AG10803 (cell line): ENCODE measurements around the gene IGF1R.
A peak's percentile ranks its signal among the peaks of the same experiment; 100 is the strongest.

Source experiments
- DNase-seq: peaks from one replicate; pipeline ENCODE4 v3.0.0; 2010; ENCODE audit warnings: low read depth
- H3K4me3 ChIP-seq: 2 replicates; pipeline ENCODE4 v1.5.1; 2011; ENCODE audit warnings: mild to moderate bottlenecking, low read length, control low read depth
- CTCF ChIP-seq: conservative IDR thresholded peaks from 2 replicates; pipeline ENCODE4 v1.5.1; 2011; ENCODE audit warnings: mild to moderate bottlenecking, low read length, control low read depth, inconsistent platforms

The IGF1R gene

GRCh38 chr15:98717371-98717770, 69.0 kb downstream of the IGF1R start:
- no peak for TF ChIP-seq CTCF
- no peak for DNase-seq
- no peak overlapping the region for H3K4me3 ChIP-seq

GRCh38 chr15:98717942-98718341, 69.6 kb downstream of the IGF1R start:
- H3K4me3 ChIP-seq: no peak overlapping the region
- no peak for TF ChIP-seq CTCF
- DNase-seq: no peak

GRCh38 chr15:98718426-98719136, 70.2 kb downstream of the IGF1R start:
- no peak overlapping the region for H3K4me3 ChIP-seq
- DNase-seq: no peak
- TF ChIP-seq CTCF: no peak

GRCh38 chr15:98719137-98719740, 70.9 kb downstream of the IGF1R start:
- H3K4me3 ChIP-seq: no peak overlapping the region

GRCh38 chr15:98720031-98720430, 71.7 kb downstream of the IGF1R start:
- no peak overlapping the region for H3K4me3 ChIP-seq
- DNase-seq: no peak
- TF ChIP-seq CTCF: no peak

More at GRCh38 chr15:98719137-98719740, 70.9 kb downstream of the IGF1R start:
- DNase-seq: peak; percentile 40
- no peak for TF ChIP-seq CTCF

- no peak overlapping the region for H3K4me3 ChIP-seq
- no peak for TF ChIP-seq CTCF
- peak; percentile 20 for DNase-seq
Observed at GRCh38 chr15:98720577-98721565, 72.5 kb downstream of the IGF1R start.
